ENCODE results near the gene UBXN4. TPM values are rescaled to one million over a fixed set of nuclear protein-coding genes. Genes with fewer than 3 reads are reported as not detected.
A peak's percentile ranks its signal among the peaks of the same experiment; 100 is the strongest.
"Not testable (repeated sequence)": the region's sequence is repeated elsewhere in the genome, so short reads cannot be mapped to it uniquely, and the experiment has no call there.

UBXN4 gene, protein sequence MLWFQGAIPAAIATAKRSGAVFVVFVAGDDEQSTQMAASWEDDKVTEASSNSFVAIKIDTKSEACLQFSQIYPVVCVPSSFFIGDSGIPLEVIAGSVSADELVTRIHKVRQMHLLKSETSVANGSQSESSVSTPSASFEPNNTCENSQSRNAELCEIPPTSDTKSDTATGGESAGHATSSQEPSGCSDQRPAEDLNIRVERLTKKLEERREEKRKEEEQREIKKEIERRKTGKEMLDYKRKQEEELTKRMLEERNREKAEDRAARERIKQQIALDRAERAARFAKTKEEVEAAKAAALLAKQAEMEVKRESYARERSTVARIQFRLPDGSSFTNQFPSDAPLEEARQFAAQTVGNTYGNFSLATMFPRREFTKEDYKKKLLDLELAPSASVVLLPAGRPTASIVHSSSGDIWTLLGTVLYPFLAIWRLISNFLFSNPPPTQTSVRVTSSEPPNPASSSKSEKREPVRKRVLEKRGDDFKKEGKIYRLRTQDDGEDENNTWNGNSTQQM
- total RNA-seq, result 10 to 100 TPM; 94.1 to 96.2 TPM

GRCh38 chr2:135741395-135742324 lies at the start of gene UBXN4:
Gene UBXN4 (plus strand): TSS chr2:135741855. CDS start chr2:135741930, 75 bp downstream.
- ATAC-seq (peak; percentile 94), DNase-seq (peak; percentile 97)
- peaks cover 31% of the 10 kb centered on the region for H3K4me1 Mint-ChIP-seq (ENCODE audit: low read depth)
- no peaks in the 10 kb centered on the region for H3K9me3 Mint-ChIP-seq (ENCODE audit: insufficient read depth)
- ChIA-PET POLR2A (interaction anchor here (0.7 to 2.4 kb wide), 5 partner anchors 11 to 690 kb away, joined by 3 to 11 read pairs (median 5); partner anchors contain the start of genes MCM6, R3HDM1, RAB3GAP1 and ZRANB3), CTCF (interaction anchor here (0.7 to 2.4 kb wide), 6 partner anchors 18 to 650 kb away, joined by 3 to 13 read pairs (median 4); no protein-coding TSS in a partner anchor)
- H3K4me3 Mint-ChIP-seq, result peak within 1 kb of the TSS; percentile 97
- no peaks in the 10 kb centered on the region for H3K27me3 Mint-ChIP-seq (ENCODE audit: low read depth)
- peaks cover 28% of the 10 kb centered on the region for H3K36me3 Mint-ChIP-seq (ENCODE audit: low read depth)
- H3K27ac Mint-ChIP-seq, result peak within 1 kb of the TSS; percentile 99

DNA sequence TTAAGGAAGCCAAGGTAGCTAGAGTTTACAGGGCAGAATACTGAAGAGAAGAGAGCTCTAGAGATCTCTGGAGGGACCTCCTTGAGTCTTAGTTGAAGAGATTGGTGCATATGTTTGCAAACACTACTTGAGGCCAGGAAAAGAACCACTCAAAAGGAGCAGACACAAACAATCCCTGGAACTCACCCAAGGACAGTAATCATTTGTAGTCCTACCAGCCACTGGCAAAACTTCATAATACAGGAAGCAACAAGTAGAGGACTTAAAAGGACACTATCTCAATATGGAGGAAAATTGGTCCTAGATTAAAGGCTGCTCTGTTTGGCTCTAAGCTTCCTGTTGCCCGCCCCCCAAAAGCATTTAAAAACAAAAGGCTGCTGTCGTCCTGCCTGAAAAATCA lies 46.9 kb upstream of the UBXN4 start:
- POLR2A ChIA-PET, result interaction anchor here (0.6 kb wide), 1 partner anchor 9 kb away, joined by 4 read pairs; no protein-coding TSS in a partner anchor
- CTCF ChIA-PET, result interaction anchor here (1.1 to 1.8 kb wide), 2 partner anchors 13 to 36 kb away, joined by 3 to 6 read pairs; no protein-coding TSS in a partner anchor
- H3K9me3 Mint-ChIP-seq (ENCODE audit: insufficient read depth), result no peaks in the 10 kb centered on the region
- H3K36me3 Mint-ChIP-seq (ENCODE audit: low read depth), result peaks cover 32% of the 10 kb centered on the region
- peaks cover 29% of the 10 kb centered on the region for H3K4me1 Mint-ChIP-seq (ENCODE audit: low read depth)
- DNase-seq, result no peak
- H3K4me3 Mint-ChIP-seq, result no peak overlapping the region
- H3K27ac Mint-ChIP-seq, result no peak overlapping the region
- no peak for ATAC-seq
- H3K27me3 Mint-ChIP-seq (ENCODE audit: low read depth), result no peaks in the 10 kb centered on the region

DNA sequence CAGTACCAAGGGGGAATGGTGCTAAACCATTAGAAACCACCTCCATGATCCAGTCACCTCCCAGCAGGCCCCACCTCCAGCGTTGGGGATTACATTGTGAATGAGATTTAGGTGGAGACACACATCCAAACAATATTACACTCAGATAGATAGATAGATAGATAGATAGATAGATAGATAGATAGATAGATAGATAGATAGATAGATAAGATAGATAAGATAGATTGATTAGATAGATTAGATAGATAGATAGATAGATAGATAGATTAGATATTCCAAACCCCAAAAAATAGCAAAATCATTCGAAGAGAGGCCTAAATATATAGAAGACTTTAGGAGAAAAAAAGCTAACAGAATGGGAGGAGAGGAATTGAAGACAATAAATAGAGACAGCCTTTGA lies 42.8 kb upstream of the UBXN4 start:
- CTCF ChIA-PET, result interaction anchor here (1.6 kb wide), 1 partner anchor 11 kb away, joined by 8 read pairs; no protein-coding TSS in a partner anchor
- no peaks in the 10 kb centered on the region for H3K9me3 Mint-ChIP-seq (ENCODE audit: insufficient read depth)
- no peaks in the 10 kb centered on the region for H3K27me3 Mint-ChIP-seq (ENCODE audit: low read depth)
- ATAC-seq (no peak), DNase-seq (no peak)
- POLR2A ChIA-PET, result no interaction called here
- peaks cover 23% of the 10 kb centered on the region for H3K36me3 Mint-ChIP-seq (ENCODE audit: low read depth)
- H3K27ac Mint-ChIP-seq, result no peak overlapping the region
- no peak overlapping the region for H3K4me3 Mint-ChIP-seq
- peaks cover 9% of the 10 kb centered on the region for H3K4me1 Mint-ChIP-seq (ENCODE audit: low read depth)

DNA sequence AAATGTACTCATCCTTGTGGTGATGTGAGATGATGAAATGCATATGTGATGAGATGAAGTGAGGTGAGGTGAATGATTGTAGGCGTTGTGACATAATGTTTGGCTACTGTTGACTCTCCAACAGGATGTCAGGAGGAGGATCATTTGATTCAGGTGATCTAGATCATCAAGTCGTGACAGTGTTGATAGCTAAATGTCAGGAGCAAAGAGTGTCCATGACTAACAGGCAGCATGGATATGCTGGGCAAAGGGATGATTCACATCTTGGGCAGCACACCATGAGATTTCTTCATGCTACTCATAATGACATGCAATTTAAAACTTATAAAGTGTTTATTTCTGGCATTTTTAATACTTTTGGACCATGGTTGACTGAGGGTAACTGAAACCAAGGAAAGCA lies 40.2 kb upstream of the UBXN4 start:
- Mint-ChIP-seq H3K27ac (no peak overlapping the region), H3K9me3 (ENCODE audit: insufficient read depth) (no peaks in the 10 kb centered on the region), H3K36me3 (ENCODE audit: low read depth) (peaks cover 4% of the 10 kb centered on the region), H3K27me3 (ENCODE audit: low read depth) (no peaks in the 10 kb centered on the region), H3K4me1 (ENCODE audit: low read depth) (no peaks in the 10 kb centered on the region), H3K4me3 (no peak overlapping the region)
- POLR2A ChIA-PET, result interaction anchor here (0.7 kb wide), 1 partner anchor 68 kb away, joined by 3 read pairs; no protein-coding TSS in a partner anchor
- CTCF ChIA-PET, result no interaction called here
- no peak for DNase-seq
- ATAC-seq, result no peak

DNA sequence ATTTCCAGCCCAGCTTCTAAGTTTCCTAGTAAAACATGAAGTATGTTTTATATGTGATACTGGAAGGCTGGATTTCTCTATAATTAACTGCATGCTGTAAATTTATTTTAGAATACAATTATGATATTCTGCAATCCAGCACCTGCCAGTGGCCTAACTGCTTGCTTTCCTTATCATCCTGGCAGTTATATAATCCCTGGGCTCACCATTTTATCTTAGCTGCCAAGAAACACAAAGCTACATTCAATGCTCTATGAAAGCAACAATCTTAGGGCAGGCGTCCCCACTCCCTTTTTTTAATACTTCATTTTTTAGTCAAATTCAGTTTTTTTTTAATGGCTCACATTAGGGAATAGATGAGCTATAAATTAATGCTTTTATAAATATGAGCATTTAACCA lies 38.4 kb upstream of the UBXN4 start:
- Mint-ChIP-seq H3K4me3 (no peak overlapping the region), H3K36me3 (ENCODE audit: low read depth) (no peaks in the 10 kb centered on the region), H3K4me1 (ENCODE audit: low read depth) (no peaks in the 10 kb centered on the region), H3K27ac (no peak overlapping the region), H3K27me3 (ENCODE audit: low read depth) (no peaks in the 10 kb centered on the region), H3K9me3 (ENCODE audit: insufficient read depth) (no peaks in the 10 kb centered on the region)
- ATAC-seq, result no peak
- CTCF ChIA-PET, result interaction anchor here (1.1 kb wide), 1 partner anchor 699 kb away, joined by 5 read pairs; no protein-coding TSS in a partner anchor
- DNase-seq, result no peak
- POLR2A ChIA-PET, result interaction anchor here (0.8 to 1.2 kb wide), 2 partner anchors 27 to 172 kb away, joined by 3 to 5 read pairs; partner anchors contain the start of genes R3HDM1 and ZRANB3

GRCh38 chr2:135704075-135704474 lies 37.6 kb upstream of the UBXN4 start:
- ATAC-seq; H3K9me3 Mint-ChIP-seq (ENCODE audit: insufficient read depth); H3K4me3 Mint-ChIP-seq; H3K27ac Mint-ChIP-seq; H3K4me1 Mint-ChIP-seq (ENCODE audit: low read depth); H3K27me3 Mint-ChIP-seq (ENCODE audit: low read depth); DNase-seq; H3K36me3 Mint-ChIP-seq (ENCODE audit: low read depth): not testable (repeated sequence)
- POLR2A ChIA-PET, result interaction anchor here (0.6 to 1.2 kb wide), 3 partner anchors 14 to 170 kb away, joined by 3 to 5 read pairs (median 3); no protein-coding TSS in a partner anchor
- CTCF ChIA-PET, result interaction anchor here (1.7 kb wide), 1 partner anchor 119 kb away, joined by 5 read pairs; no protein-coding TSS in a partner anchor

- Mint-ChIP-seq H3K36me3 (ENCODE audit: low read depth) (peaks cover 7% of the 10 kb centered on the region), H3K27me3 (ENCODE audit: low read depth) (no peaks in the 10 kb centered on the region), H3K9me3 (ENCODE audit: insufficient read depth) (no peaks in the 10 kb centered on the region), H3K4me3 (no peak overlapping the region), H3K4me1 (ENCODE audit: low read depth) (no peaks in the 10 kb centered on the region), H3K27ac (no peak overlapping the region)
- DNase-seq, result no peak
- no peak for ATAC-seq
- CTCF ChIA-PET, result interaction anchor here (1.0 to 5.1 kb wide), 7 partner anchors 13 to 705 kb away, joined by 3 to 108 read pairs (median 10); partner anchors contain the start of genes R3HDM1 and ZRANB3
- POLR2A ChIA-PET, result no interaction called here
Measured at GRCh38 chr2:135708159-135708558, 33.5 kb upstream of the UBXN4 start.

GRCh38 chr2:135709992-135710391 lies 31.7 kb upstream of the UBXN4 start:
- DNase-seq, result peak; percentile 80
- no peaks in the 10 kb centered on the region for H3K4me1 Mint-ChIP-seq (ENCODE audit: low read depth)
- POLR2A ChIA-PET, result no interaction called here
- CTCF ChIA-PET, result interaction anchor here (0.7 to 5.1 kb wide), 38 partner anchors 10 to 721 kb away, joined by 3 to 108 read pairs (median 6); partner anchors contain the start of genes R3HDM1 and ZRANB3
- peaks cover 11% of the 10 kb centered on the region for H3K36me3 Mint-ChIP-seq (ENCODE audit: low read depth)
- no peak overlapping the region for H3K4me3 Mint-ChIP-seq
- no peaks in the 10 kb centered on the region for H3K27me3 Mint-ChIP-seq (ENCODE audit: low read depth)
- no peak overlapping the region for H3K27ac Mint-ChIP-seq
- no peaks in the 10 kb centered on the region for H3K9me3 Mint-ChIP-seq (ENCODE audit: insufficient read depth)
- peak; percentile 76 for ATAC-seq

- POLR2A ChIA-PET; CTCF ChIA-PET; H3K27me3 Mint-ChIP-seq (ENCODE audit: low read depth); H3K4me3 Mint-ChIP-seq; DNase-seq; H3K27ac Mint-ChIP-seq; H3K9me3 Mint-ChIP-seq (ENCODE audit: insufficient read depth); H3K4me1 Mint-ChIP-seq (ENCODE audit: low read depth); ATAC-seq: not testable (repeated sequence)
- H3K36me3 Mint-ChIP-seq (ENCODE audit: low read depth), result peaks cover 24% of the 10 kb centered on the region
Measured at GRCh38 chr2:135715086-135715485, 26.6 kb upstream of the UBXN4 start.

DNA sequence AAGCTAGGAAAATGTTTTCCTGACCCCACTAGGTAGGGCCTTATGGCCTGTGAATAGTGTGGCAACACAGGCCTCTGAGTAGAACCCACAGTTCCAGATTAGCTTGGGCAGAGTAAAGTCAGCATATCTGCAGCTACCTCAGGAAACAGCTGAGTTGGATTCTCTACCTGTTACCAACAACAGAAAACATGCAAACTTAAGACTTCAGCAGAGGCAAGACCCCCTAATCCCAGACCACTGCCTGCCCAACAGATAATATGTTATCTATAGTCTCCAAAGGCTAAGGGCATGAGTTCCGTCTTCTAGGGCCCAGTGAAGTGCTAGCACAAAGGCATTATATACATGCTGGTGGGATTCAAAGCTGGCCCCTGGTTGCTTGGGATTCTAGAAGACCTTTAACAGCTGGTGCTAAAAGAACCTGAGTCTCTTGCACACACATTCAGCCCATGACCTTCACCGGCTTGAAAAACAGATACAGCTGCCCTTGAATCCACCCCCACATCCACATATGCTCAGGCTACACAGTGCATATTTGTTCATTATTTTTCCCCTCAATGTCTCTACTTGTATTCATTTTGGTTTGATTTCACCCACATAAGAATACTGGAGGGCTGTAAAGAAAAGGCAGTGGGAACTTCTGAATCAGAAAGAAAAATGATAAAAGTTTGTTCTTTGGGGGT lies 13.5 kb upstream of the UBXN4 start:
- ChIA-PET POLR2A (no interaction called here), CTCF (interaction anchor here (0.7 to 1.6 kb wide), 2 partner anchors 15 to 18 kb away, joined by 3 to 10 read pairs; no protein-coding TSS in a partner anchor)
- Mint-ChIP-seq H3K4me3 (no peak overlapping the region), H3K4me1 (ENCODE audit: low read depth) (peaks cover 9% of the 10 kb centered on the region), H3K9me3 (ENCODE audit: insufficient read depth) (no peaks in the 10 kb centered on the region), H3K27me3 (ENCODE audit: low read depth) (no peaks in the 10 kb centered on the region), H3K27ac (no peak overlapping the region), H3K36me3 (ENCODE audit: low read depth) (peaks cover 24% of the 10 kb centered on the region)
- no peak for ATAC-seq
- DNase-seq, result no peak
